ENCODE data around the gene TMEM140.

Gene TMEM140

GRCh38 chr7:135128931-135129330 is 18.9 kb upstream of the TMEM140 start:
- Histone ChIP-seq H3K9me3 (ENCODE audit: control insufficient read depth, low read length) (peaks cover 7% of the 10 kb centered on the region), H3K4me3 (ENCODE audit: extremely low read depth, insufficient read depth, low read length, poor library complexity, severe bottlenecking) (no peak overlapping the region), H3K27ac (ENCODE audit: low read depth, low read length, severe bottlenecking) (no peak overlapping the region), H3K36me3 (ENCODE audit: control insufficient read depth, insufficient read depth, low read length) (no peaks in the 10 kb centered on the region), H3K4me1 (ENCODE audit: control insufficient read depth, insufficient read depth, low read length, poor library complexity, severe bottlenecking) (no peaks in the 10 kb centered on the region)
- WGBS, 2 experiments (ENCODE audit: insufficient coverage in 2 of 2): 100% methylated on average over 1 of the region's 1 CpG

- Histone ChIP-seq H3K9me3 (ENCODE audit: control insufficient read depth, low read length) (peaks cover 7% of the 10 kb centered on the region), H3K4me3 (ENCODE audit: extremely low read depth, insufficient read depth, low read length, poor library complexity, severe bottlenecking) (no peak overlapping the region), H3K36me3 (ENCODE audit: control insufficient read depth, insufficient read depth, low read length) (no peaks in the 10 kb centered on the region), H3K27ac (ENCODE audit: low read depth, low read length, severe bottlenecking) (no peak overlapping the region), H3K4me1 (ENCODE audit: control insufficient read depth, insufficient read depth, low read length, poor library complexity, severe bottlenecking) (no peaks in the 10 kb centered on the region)
These were observed 18.3 kb upstream of the TMEM140 start for GRCh38 chr7:135129579-135129978.

GRCh38 chr7:135143885-135144668 is 3.8 kb upstream of the TMEM140 start:
- WGBS, 2 experiments (ENCODE audit: insufficient coverage in 2 of 2): 92 to 100% methylated on average over 2 to 3 of the region's 3 CpGs
- Histone ChIP-seq H3K9me3 (ENCODE audit: control insufficient read depth, low read length) (no peaks in the 10 kb centered on the region), H3K4me3 (ENCODE audit: extremely low read depth, insufficient read depth, low read length, poor library complexity, severe bottlenecking) (no peak overlapping the region), H3K36me3 (ENCODE audit: control insufficient read depth, insufficient read depth, low read length) (no peaks in the 10 kb centered on the region), H3K27ac (ENCODE audit: low read depth, low read length, severe bottlenecking) (no peak overlapping the region), H3K4me1 (ENCODE audit: control insufficient read depth, insufficient read depth, low read length, poor library complexity, severe bottlenecking) (no peaks in the 10 kb centered on the region)

GRCh38 chr7:135147341-135147898 is 452 bp upstream of the TMEM140 start:
- no peak overlapping the region for H3K4me3 ChIP-seq (ENCODE audit: extremely low read depth, insufficient read depth, low read length, poor library complexity, severe bottlenecking)
- 85 to 87% methylated on average over 3 to 4 of the region's 6 CpGs for WGBS, 2 experiments (ENCODE audit: insufficient coverage in 2 of 2)

GRCh38 chr7:135150072-135150782 is 2.4 kb downstream of the TMEM140 start:
- no peaks in the 10 kb centered on the region for H3K9me3 ChIP-seq (ENCODE audit: control insufficient read depth, low read length)
- no peak overlapping the region for H3K27ac ChIP-seq (ENCODE audit: low read depth, low read length, severe bottlenecking)
- no peak overlapping the region for H3K4me3 ChIP-seq (ENCODE audit: extremely low read depth, insufficient read depth, low read length, poor library complexity, severe bottlenecking)
- no peaks in the 10 kb centered on the region for H3K36me3 ChIP-seq (ENCODE audit: control insufficient read depth, insufficient read depth, low read length)
- H3K4me1 ChIP-seq (ENCODE audit: control insufficient read depth, insufficient read depth, low read length, poor library complexity, severe bottlenecking): no peaks in the 10 kb centered on the region
- 86 to 91% methylated on average over 8 of the region's 8 CpGs for WGBS, 2 experiments (ENCODE audit: insufficient coverage in 2 of 2)

More at GRCh38 chr7:135147341-135147898, 452 bp upstream of the TMEM140 start:
- Histone ChIP-seq H3K27ac (ENCODE audit: low read depth, low read length, severe bottlenecking) (no peak overlapping the region), H3K4me1 (ENCODE audit: control insufficient read depth, insufficient read depth, low read length, poor library complexity, severe bottlenecking) (no peaks in the 10 kb centered on the region), H3K9me3 (ENCODE audit: control insufficient read depth, low read length) (no peaks in the 10 kb centered on the region), H3K36me3 (ENCODE audit: control insufficient read depth, insufficient read depth, low read length) (no peaks in the 10 kb centered on the region)

- WGBS, 2 experiments (ENCODE audit: insufficient coverage in 2 of 2): 89 to 97% methylated on average over 2 of the region's 2 CpGs
- H3K4me1 ChIP-seq (ENCODE audit: control insufficient read depth, insufficient read depth, low read length, poor library complexity, severe bottlenecking): no peaks in the 10 kb centered on the region
- no peak overlapping the region for H3K27ac ChIP-seq (ENCODE audit: low read depth, low read length, severe bottlenecking)
- H3K36me3 ChIP-seq (ENCODE audit: control insufficient read depth, insufficient read depth, low read length): no peaks in the 10 kb centered on the region
- no peak overlapping the region for H3K4me3 ChIP-seq (ENCODE audit: extremely low read depth, insufficient read depth, low read length, poor library complexity, severe bottlenecking)
- H3K9me3 ChIP-seq (ENCODE audit: control insufficient read depth, low read length): peaks cover 3% of the 10 kb centered on the region
These were observed 3.3 kb downstream of the TMEM140 start for GRCh38 chr7:135151132-135151531.

- H3K27ac ChIP-seq (ENCODE audit: low read depth, low read length, severe bottlenecking): no peak overlapping the region
- no peaks in the 10 kb centered on the region for H3K4me1 ChIP-seq (ENCODE audit: control insufficient read depth, insufficient read depth, low read length, poor library complexity, severe bottlenecking)
- peaks cover 3% of the 10 kb centered on the region for H3K9me3 ChIP-seq (ENCODE audit: control insufficient read depth, low read length)
- no peaks in the 10 kb centered on the region for H3K36me3 ChIP-seq (ENCODE audit: control insufficient read depth, insufficient read depth, low read length)
- 61 to 76% methylated on average over 3 to 5 of the region's 6 CpGs for WGBS, 2 experiments (ENCODE audit: insufficient coverage in 2 of 2)
- no peak overlapping the region for H3K4me3 ChIP-seq (ENCODE audit: extremely low read depth, insufficient read depth, low read length, poor library complexity, severe bottlenecking)
These were observed 3.7 kb downstream of the TMEM140 start for GRCh38 chr7:135151533-135151932.

- H3K36me3 ChIP-seq (ENCODE audit: control insufficient read depth, insufficient read depth, low read length): peaks cover 4% of the 10 kb centered on the region
- H3K4me3 ChIP-seq (ENCODE audit: extremely low read depth, insufficient read depth, low read length, poor library complexity, severe bottlenecking): no peak overlapping the region
- H3K4me1 ChIP-seq (ENCODE audit: control insufficient read depth, insufficient read depth, low read length, poor library complexity, severe bottlenecking): no peaks in the 10 kb centered on the region
- H3K27ac ChIP-seq (ENCODE audit: low read depth, low read length, severe bottlenecking): no peak overlapping the region
- WGBS, 2 experiments (ENCODE audit: insufficient coverage in 2 of 2): no CpG with 5 or more reads among the region's 1 CpG
- peaks cover 6% of the 10 kb centered on the region for H3K9me3 ChIP-seq (ENCODE audit: control insufficient read depth, low read length)
These were observed 4.6 kb downstream of the TMEM140 start for GRCh38 chr7:135152442-135152841.

GRCh38 chr7:135154734-135155133 is 6.9 kb downstream of the TMEM140 start:
- Histone ChIP-seq H3K36me3 (ENCODE audit: control insufficient read depth, insufficient read depth, low read length) (peaks cover 7% of the 10 kb centered on the region), H3K4me3 (ENCODE audit: extremely low read depth, insufficient read depth, low read length, poor library complexity, severe bottlenecking) (no peak overlapping the region), H3K9me3 (ENCODE audit: control insufficient read depth, low read length) (peaks cover 11% of the 10 kb centered on the region), H3K4me1 (ENCODE audit: control insufficient read depth, insufficient read depth, low read length, poor library complexity, severe bottlenecking) (peaks cover 7% of the 10 kb centered on the region), H3K27ac (ENCODE audit: low read depth, low read length, severe bottlenecking) (no peak overlapping the region)
- no CpG with 5 or more reads among the region's 1 CpG for WGBS, 2 experiments (ENCODE audit: insufficient coverage in 2 of 2)

GRCh38 chr7:135156290-135156689 is 8.4 kb downstream of the TMEM140 start:
- no CpG with 5 or more reads among the region's 1 CpG for WGBS, 2 experiments (ENCODE audit: insufficient coverage in 2 of 2)
- Histone ChIP-seq H3K36me3 (ENCODE audit: control insufficient read depth, insufficient read depth, low read length) (peaks cover 7% of the 10 kb centered on the region), H3K9me3 (ENCODE audit: control insufficient read depth, low read length) (peaks cover 11% of the 10 kb centered on the region), H3K4me1 (ENCODE audit: control insufficient read depth, insufficient read depth, low read length, poor library complexity, severe bottlenecking) (peaks cover 22% of the 10 kb centered on the region), H3K4me3 (ENCODE audit: extremely low read depth, insufficient read depth, low read length, poor library complexity, severe bottlenecking) (no peak overlapping the region), H3K27ac (ENCODE audit: low read depth, low read length, severe bottlenecking) (no peak overlapping the region)

Measured in mesodermal cell (in vitro differentiated cells).